Endothelial cell of umbilical vein (primary cell): Measurements from ENCODE around the gene PRKAB1. TPM values are rescaled to one million over a fixed set of nuclear protein-coding genes. Genes with fewer than 3 reads are reported as not detected.

Experiments
- BruUV-seq: library from RNA; stranded (reverse); fragments of 400-500 nt; replicated peaks from 2 replicates; lab custom pipeline; 2021; lab: Mats Ljungman, UMichigan
- CTCF ChIA-PET: fragments of 300-600, 350-600 bp; sonication (Branson Sonifier 250); formaldehyde crosslinking; loops from one replicate; lab custom pipeline; 2021; ENCODE audit warnings: antibody characterized with exemption, inconsistent platforms; lab: Charles Lee
- POLR2A ChIA-PET: fragments of 300-600, 350-600 bp; sonication (Branson Sonifier 250); formaldehyde crosslinking; loops from one replicate; lab custom pipeline; 2021; ENCODE audit warnings: antibody characterized with exemption, inconsistent platforms; lab: Charles Lee
- DNase-seq: peaks from one replicate; pipeline ENCODE4 v3.0.0-alpha.2; 2011; ENCODE audit warnings: low read depth, low spot score
- FAIRE-seq: peaks from 2 replicates; lab custom pipeline; 2011; peaks lifted over from hg19 to GRCh38; lab: Jason Lieb, UNC
- H2AFZ ChIP-seq: 2 replicates; pipeline ENCODE4 v1.6.0; 2012; ENCODE audit warnings: low read depth, low read length, control low read depth, inconsistent platforms
- H3K27ac ChIP-seq: 2 replicates; pipeline ENCODE4 v1.5.1; 2011; ENCODE audit warnings: low read depth, mild to moderate bottlenecking, control low read depth, low read length, moderate library complexity; ENCODE audit not compliant: insufficient read depth
- H3K27me3 ChIP-seq, 2 experiments: 2 replicates each; pipeline versions ENCODE4 v1.6.0 to v1.6.1; 2011; ENCODE audit warnings: low read length in 2 of 2, mixed read lengths in 1 of 2; ENCODE audit not compliant: control insufficient read depth in 2 of 2, insufficient read depth in 2 of 2
- H3K36me3 ChIP-seq, 2 experiments: 2 replicates in 1 of 2; 3 replicates in 1 of 2; pipeline ENCODE4 v1.5.1; 2011; ENCODE audit warnings: low read length in 2 of 2, mild to moderate bottlenecking in 1 of 2, moderate library complexity in 1 of 2; ENCODE audit not compliant: control insufficient read depth in 2 of 2, insufficient read depth in 2 of 2; ENCODE audit errors: extremely low read depth in 1 of 2
- H3K4me1 ChIP-seq: 3 replicates; pipeline ENCODE4 v1.5.1; 2011; ENCODE audit warnings: mild to moderate bottlenecking, low read length; ENCODE audit not compliant: control insufficient read depth, insufficient read depth; ENCODE audit errors: extremely low read depth
- H3K4me2 ChIP-seq: 2 replicates; pipeline ENCODE4 v1.6.1; 2011; ENCODE audit warnings: low read length, control low read depth, mixed read lengths; ENCODE audit not compliant: insufficient read depth
- H3K4me3 ChIP-seq, 3 experiments: fragments of 200-600 bp in 1 of 3; sonication (generic), shearing (Covaris generic) in 1 of 3; replicated peaks in 1 of 3; 2 replicates each; pipeline ENCODE4 v1.5.1; 2011 to 2016; ENCODE audit warnings: control low read depth in 3 of 3, low read length in 3 of 3, mild to moderate bottlenecking in 2 of 3, inconsistent platforms in 1 of 3, low read depth in 1 of 3, moderate library complexity in 1 of 3; ENCODE audit not compliant: insufficient read depth in 1 of 3
- H3K79me2 ChIP-seq: 2 replicates; pipeline ENCODE4 v1.6.0; 2012; ENCODE audit warnings: low read length, inconsistent platforms; ENCODE audit not compliant: control insufficient read depth, insufficient read depth
- H3K9ac ChIP-seq: replicated peaks from 2 replicates; pipeline ENCODE3; 2011; ENCODE audit warnings: low read length, control low read depth; ENCODE audit not compliant: insufficient read depth; ENCODE audit errors: extremely low read depth
- H3K9me1 ChIP-seq: replicated peaks from 3 replicates; pipeline ENCODE4 v1.6.0; 2011; ENCODE audit warnings: mild to moderate bottlenecking, low read length; ENCODE audit not compliant: control insufficient read depth, insufficient read depth; ENCODE audit errors: extremely low read depth
- H3K9me3 ChIP-seq: replicated peaks from 2 replicates; pipeline ENCODE4 v1.5.1; 2012; ENCODE audit warnings: low read length, inconsistent platforms; ENCODE audit not compliant: control insufficient read depth, insufficient read depth
- H4K20me1 ChIP-seq: replicated peaks from 2 replicates; pipeline ENCODE3; 2011; ENCODE audit warnings: mild to moderate bottlenecking, low read length; ENCODE audit not compliant: control insufficient read depth, insufficient read depth; ENCODE audit errors: extremely low read depth
- CTCF ChIP-seq, 2 donors: IDR thresholded peaks; 1 replicate in 1 of 2; 2 replicates in 1 of 2; pipeline ENCODE4 v1.5.1; 2011; ENCODE audit warnings: low read length in 2 of 2, mild to moderate bottlenecking in 2 of 2, moderate library complexity in 2 of 2, control low read depth in 1 of 2, inconsistent platforms in 1 of 2, low read depth in 1 of 2; ENCODE audit not compliant: insufficient read depth in 1 of 2; ENCODE audit errors: extremely low read depth in 1 of 2
- EZH2 ChIP-seq: IDR thresholded peaks from 2 replicates; pipeline ENCODE4 v1.6.1; 2012; ENCODE audit warnings: borderline replicate concordance, low read depth, mild to moderate bottlenecking, moderate library complexity, low read length, inconsistent platforms; ENCODE audit not compliant: severe bottlenecking
- FOS ChIP-seq: IDR thresholded peaks from 2 replicates; pipeline ENCODE4 v1.6.1; 2011; ENCODE audit warnings: mild to moderate bottlenecking, low read length, moderate library complexity, borderline replicate concordance; ENCODE audit not compliant: insufficient read depth
- GATA2 ChIP-seq: IDR thresholded peaks from 2 replicates; pipeline ENCODE4 v1.7.0; 2011; ENCODE audit warnings: low read depth, mild to moderate bottlenecking, moderate library complexity, mixed read lengths, low read length; ENCODE audit not compliant: insufficient read length, insufficient read depth
- JUN ChIP-seq: IDR thresholded peaks from 2 replicates; pipeline ENCODE4 v1.6.1; 2011; ENCODE audit warnings: borderline replicate concordance, low read depth; ENCODE audit not compliant: insufficient read length, insufficient read depth
- MAX ChIP-seq: IDR thresholded peaks from 2 replicates; pipeline ENCODE4 v1.6.1; 2011; ENCODE audit not compliant: insufficient read depth, insufficient read length
- MYC ChIP-seq: IDR thresholded peaks from one replicate; pipeline ENCODE4 v1.6.1; 2011; ENCODE audit warnings: mild to moderate bottlenecking, low read depth, low read length
- POLR2A ChIP-seq: IDR thresholded peaks from 2 replicates; pipeline ENCODE4 v1.6.1; 2012; ENCODE audit warnings: low read depth, mild to moderate bottlenecking, control low read depth, low read length
- POLR2AphosphoS5 ChIP-seq: IDR thresholded peaks from 2 replicates; pipeline ENCODE4 v1.6.1; 2012; ENCODE audit warnings: low read depth, mild to moderate bottlenecking, control low read depth, low read length, moderate library complexity; ENCODE audit not compliant: insufficient read depth
- dilution Hi-C: fragments of 300-500 bp; cut with MboI; formaldehyde crosslinking; loops from one replicate; pipeline ENCODE4 v1.15.0; 2019; ENCODE audit warnings: low sequenced_read_pairs; ENCODE audit not compliant: extremely low pct_ligation_motif_present
- intact Hi-C: fragments of 100-400 bp; cut with micrococcal nuclease; formaldehyde crosslinking; loops from one replicate; pipeline ENCODE4 v1.10.0; 2022
- polyA plus RNA-seq, 4 experiments: library from polyadenylated mRNA; depleted of rRNA in 3 of 4; stranded (reverse) in 3 of 4; unstranded in 1 of 4; fragments of >200 nt; gene quantifications; 2 replicates each; pipeline versions ENCODE4 v1.2.1 to v1.2.3, GENCODE V29; 2011 to 2012; ENCODE audit warnings: missing spikeins in 1 of 4
- total RNA-seq: library from RNA; stranded (reverse); gene quantifications from 2 replicates; pipeline ENCODE4 v1.2.3, GENCODE V29; 2021

Gene PRKAB1
- total and polyA plus RNA-seq, 2 donors (not counting 3 experiments of a cell fraction or from before 2014, with no cell fraction given), result 23.1 to 27.0 TPM

- no peaks in the 10 kb centered on the region for H3K9me1 ChIP-seq
- H3K36me3 ChIP-seq, result no peaks in the 10 kb centered on the region
- intact Hi-C loops (no loop called here), dilution Hi-C loops (no loop called here)
- no peaks in the 10 kb centered on the region for H3K9me3 ChIP-seq
- TF ChIP-seq GATA2 (no peak), CTCF (IDR thresholded peaks at IDR 0.05; ENCODE audit: extremely low read depth in 1 of 2, insufficient read depth in 1 of 2, low read depth in 1 of 2, low read length in 2 of 2) (no peak), POLR2A (no peak), MAX (no peak), EZH2 (no peak), POLR2AphosphoS5 (no peak), MYC (no peak), JUN (no peak), FOS (no peak)
- POLR2A ChIA-PET, result no interaction called here
- peaks cover 17% of the 10 kb centered on the region for H3K4me1 ChIP-seq
- no peaks in the 10 kb centered on the region for H4K20me1 ChIP-seq
- BruUV-seq, result no TSS peak
- H3K27me3 ChIP-seq, result no peaks in the 10 kb centered on the region
- FAIRE-seq (no peak), DNase-seq (no peak)
- no peak overlapping the region for H3K4me3 ChIP-seq
- H3K79me2 ChIP-seq, result no peaks in the 10 kb centered on the region
- H3K27ac ChIP-seq, result no peak overlapping the region
- CTCF ChIA-PET, result no interaction called here
- no peak overlapping the region for H2AFZ ChIP-seq
- H3K9ac ChIP-seq, result no peak overlapping the region
- H3K4me2 ChIP-seq, result no peak overlapping the region
Observed at GRCh38 chr12:119720349-119720748, 52.4 kb downstream of the PRKAB1 start.
